ENCODE data around the gene ADAMTS6. TPM values are rescaled to one million over a fixed set of nuclear protein-coding genes. Genes with fewer than 3 reads are reported as not detected.

Gene ADAMTS6
- total and polyA plus RNA-seq, 2 donors (not counting 1 experiment from before 2014, with no cell fraction given): 3.6 to 12.3 TPM

GRCh38 chr5:65263321-65263720, 218.4 kb downstream of the ADAMTS6 start:
- CTCF ChIA-PET: no interaction called here
- H3K9ac ChIP-seq (ENCODE audit: low read length): no peak overlapping the region
- Mint-ChIP-seq H3K9me3 (ENCODE audit: insufficient read depth) (no peaks in the 10 kb centered on the region), H3K27me3 (no peaks in the 10 kb centered on the region), H3K4me3 (no peak overlapping the region), H3K4me1 (no peaks in the 10 kb centered on the region), H3K27ac (no peak overlapping the region)
- no CpG with 5 or more reads among the region's 3 CpGs for WGBS (ENCODE audit: insufficient coverage)
- H3K4me3 ChIP-seq (ENCODE audit: control extremely low read depth in 1 of 5, extremely low read depth in 1 of 5, insufficient read depth in 1 of 5, low read depth in 2 of 5, low read length in 4 of 5): no peak overlapping the region
- H3K4me1 ChIP-seq (ENCODE audit: control insufficient read depth in 2 of 2, insufficient read depth in 2 of 2, low read length in 2 of 2): no peaks in the 10 kb centered on the region
- no peaks in the 10 kb centered on the region for H3K9me3 ChIP-seq (ENCODE audit: control extremely low read depth in 1 of 3, control insufficient read depth in 2 of 3, insufficient read depth in 1 of 3, low read length in 2 of 3)
- intact Hi-C loops (cut with micrococcal nuclease): no loop called here
- DNase-seq (no peak), ATAC-seq (ENCODE audit: low read depth) (no peak)
- H4K20me1 ChIP-seq (ENCODE audit: control insufficient read depth, insufficient read depth, low read length, poor library complexity, severe bottlenecking): no peaks in the 10 kb centered on the region
- no peaks in the 10 kb centered on the region for H3K27me3 ChIP-seq (replicated peaks in 1 of 4; ENCODE audit: control extremely low read depth in 1 of 4, control insufficient read depth in 3 of 4, insufficient read depth in 4 of 4, low read length in 3 of 4)
- no peaks in the 10 kb centered on the region for H3K79me2 ChIP-seq (ENCODE audit: control insufficient read depth, insufficient read depth, low read length)
- POLR2A ChIA-PET: no interaction called here
- H3K4me2 ChIP-seq (replicated peaks; ENCODE audit: low read depth, low read length, poor library complexity, severe bottlenecking): no peak overlapping the region
- H2AFZ ChIP-seq (ENCODE audit: insufficient read depth, low read depth, low read length, poor library complexity, severe bottlenecking): no peak overlapping the region
- no peak for TF ChIP-seq EZH2 (IDR thresholded peaks at IDR 0.05; ENCODE audit: borderline replicate concordance, insufficient read depth, low read depth, low read length, poor library complexity, severe bottlenecking)
- no peak for TF ChIP-seq CTCF (IDR thresholded peaks at IDR 0.05)
- H3K27ac ChIP-seq (ENCODE audit: low read length in 2 of 2): no peak overlapping the region
- H3K36me3 ChIP-seq (replicated peaks in 1 of 2; ENCODE audit: control extremely low read depth in 1 of 2, control insufficient read depth in 1 of 2, extremely low read depth in 1 of 2, insufficient read depth in 2 of 2, low read length in 1 of 2): no peaks in the 10 kb centered on the region

- ChIA-PET CTCF (no interaction called here), POLR2A (no interaction called here)
- Histone ChIP-seq H3K79me2 (ENCODE audit: control insufficient read depth, insufficient read depth, low read length) (no peaks in the 10 kb centered on the region), H4K20me1 (ENCODE audit: control insufficient read depth, insufficient read depth, low read length, poor library complexity, severe bottlenecking) (no peaks in the 10 kb centered on the region), H3K4me3 (ENCODE audit: control extremely low read depth in 1 of 5, extremely low read depth in 1 of 5, insufficient read depth in 1 of 5, low read depth in 2 of 5, low read length in 4 of 5) (no peak overlapping the region), H2AFZ (ENCODE audit: insufficient read depth, low read depth, low read length, poor library complexity, severe bottlenecking) (no peak overlapping the region), H3K27ac (ENCODE audit: low read length in 2 of 2) (no peak overlapping the region), H3K27me3 (replicated peaks in 1 of 4; ENCODE audit: control extremely low read depth in 1 of 4, control insufficient read depth in 3 of 4, insufficient read depth in 4 of 4, low read length in 3 of 4) (no peaks in the 10 kb centered on the region), H3K4me1 (ENCODE audit: control insufficient read depth in 2 of 2, insufficient read depth in 2 of 2, low read length in 2 of 2) (no peaks in the 10 kb centered on the region), H3K4me2 (replicated peaks; ENCODE audit: low read depth, low read length, poor library complexity, severe bottlenecking) (no peak overlapping the region), H3K9ac (ENCODE audit: low read length) (no peak overlapping the region), H3K36me3 (replicated peaks in 1 of 2; ENCODE audit: control extremely low read depth in 1 of 2, control insufficient read depth in 1 of 2, extremely low read depth in 1 of 2, insufficient read depth in 2 of 2, low read length in 1 of 2) (no peaks in the 10 kb centered on the region), H3K9me3 (ENCODE audit: control extremely low read depth in 1 of 3, control insufficient read depth in 2 of 3, insufficient read depth in 1 of 3, low read length in 2 of 3) (no peaks in the 10 kb centered on the region)
- no peak for DNase-seq
- H3K4me1 Mint-ChIP-seq: no peaks in the 10 kb centered on the region
- H3K27me3 Mint-ChIP-seq: no peaks in the 10 kb centered on the region
- H3K9me3 Mint-ChIP-seq (ENCODE audit: insufficient read depth): no peaks in the 10 kb centered on the region
- WGBS (ENCODE audit: insufficient coverage): 28% methylated on average over 6 of the region's 6 CpGs
- H3K27ac Mint-ChIP-seq: no peak overlapping the region
- no peak overlapping the region for H3K4me3 Mint-ChIP-seq
- ATAC-seq (ENCODE audit: low read depth): no peak
- no peak for TF ChIP-seq EZH2 (IDR thresholded peaks at IDR 0.05; ENCODE audit: borderline replicate concordance, insufficient read depth, low read depth, low read length, poor library complexity, severe bottlenecking)
- no peak for TF ChIP-seq CTCF (IDR thresholded peaks at IDR 0.05)
- intact Hi-C loops (cut with micrococcal nuclease): no loop called here
Measured at GRCh38 chr5:65262649-65263059, 219.1 kb downstream of the ADAMTS6 start.
